ENCODE results near the gene SBF2.
"Not testable (repeated sequence)": the region's sequence is repeated elsewhere in the genome, so short reads cannot be mapped to it uniquely, and the experiment has no call there.

Gene SBF2

GRCh38 chr11:9980931-9981330 lies 313.1 kb downstream of the SBF2 start:
- intact Hi-C loops (cut with DNase I) = no loop called here

GRCh38 chr11:9977554-9977953 lies 316.5 kb downstream of the SBF2 start:
- no peak for DNase-seq
- intact Hi-C loops (cut with DNase I) = loop anchor here (5.0 to 10.0 kb wide), 2 partner anchors 113 to 330 kb away; partner anchors contain the start of gene ADM

More at GRCh38 chr11:9980931-9981330, 313.1 kb downstream of the SBF2 start:
- DNase-seq = no peak

GRCh38 chr11:9974375-9974774 lies 319.6 kb downstream of the SBF2 start:
- intact Hi-C loops (cut with DNase I) = loop anchor here (10.0 kb wide), 1 partner anchor 110 kb away; no protein-coding TSS in a partner anchor
- no peak for DNase-seq

- intact Hi-C loops (cut with DNase I) = loop anchor here (2.0 to 10.0 kb wide), 2 partner anchors 109 to 215 kb away; no protein-coding TSS in a partner anchor
- DNase-seq = no peak
Measured at GRCh38 chr11:9973921-9974320, 320.1 kb downstream of the SBF2 start.

- intact Hi-C loops (cut with DNase I) = loop anchor here (2.0 to 10.0 kb wide), 2 partner anchors 108 to 214 kb away; no protein-coding TSS in a partner anchor
- no peak for DNase-seq
Measured at GRCh38 chr11:9972989-9973388, 321.0 kb downstream of the SBF2 start.

GRCh38 chr11:9971894-9972293 lies 322.1 kb downstream of the SBF2 start:
- intact Hi-C loops (cut with DNase I) = loop anchor here (2.0 to 10.0 kb wide), 2 partner anchors 107 to 213 kb away; no protein-coding TSS in a partner anchor
- DNase-seq = no peak

GRCh38 chr11:9969068-9969467 lies 325.0 kb downstream of the SBF2 start:
- intact Hi-C loops (cut with DNase I) = no loop called here
- no peak for DNase-seq

GRCh38 chr11:9962722-9963121 lies 331.3 kb downstream of the SBF2 start:
- intact Hi-C loops (cut with DNase I) = no loop called here

GRCh38 chr11:9957072-9957471 lies 336.9 kb downstream of the SBF2 start:
- intact Hi-C loops (cut with DNase I) = no loop called here

More at GRCh38 chr11:9962722-9963121, 331.3 kb downstream of the SBF2 start:
- no peak for DNase-seq

GRCh38 chr11:9956483-9956882 lies 337.5 kb downstream of the SBF2 start:
- no peak for DNase-seq
- intact Hi-C loops (cut with DNase I) = no loop called here

More at GRCh38 chr11:9957072-9957471, 336.9 kb downstream of the SBF2 start:
- no peak for DNase-seq

GRCh38 chr11:9955391-9955790 lies 338.6 kb downstream of the SBF2 start:
- intact Hi-C loops (cut with DNase I) = no loop called here
- DNase-seq = no peak

- no peak for DNase-seq
Measured at GRCh38 chr11:9953994-9954626, 339.9 kb downstream of the SBF2 start.

GRCh38 chr11:9952511-9953196 lies 341.4 kb downstream of the SBF2 start:
- intact Hi-C loops (cut with DNase I) = no loop called here
- no peak for DNase-seq

More at GRCh38 chr11:9953994-9954626, 339.9 kb downstream of the SBF2 start:
- intact Hi-C loops (cut with DNase I) = no loop called here

- peak in 1 of 10 donors; percentile 9 for DNase-seq
- intact Hi-C loops (cut with DNase I) = no loop called here
Measured at GRCh38 chr11:9951807-9952206, 342.2 kb downstream of the SBF2 start.

GRCh38 chr11:9950462-9950861 lies 343.6 kb downstream of the SBF2 start:
- intact Hi-C loops (cut with DNase I) = no loop called here
- no peak for DNase-seq

- intact Hi-C loops (cut with DNase I) = no loop called here
- no peak for DNase-seq
Measured at GRCh38 chr11:9947231-9947864, 346.7 kb downstream of the SBF2 start.

- DNase-seq; intact Hi-C loops (cut with DNase I): not testable (repeated sequence)
Measured at GRCh38 chr11:9945680-9946079, 348.3 kb downstream of the SBF2 start.

- intact Hi-C loops (cut with DNase I) = no loop called here
- no peak for DNase-seq
Measured at GRCh38 chr11:9943386-9944110, 350.5 kb downstream of the SBF2 start.

- peak in 1 of 10 donors; percentile 41 for DNase-seq
- intact Hi-C loops (cut with DNase I) = no loop called here
Measured at GRCh38 chr11:9941991-9942390, 352.0 kb downstream of the SBF2 start.

GRCh38 chr11:9939150-9939549 lies 354.9 kb downstream of the SBF2 start:
- DNase-seq = peak in 1 of 10 donors; percentile 52
- intact Hi-C loops (cut with DNase I) = not testable (repeated sequence)
